Posterior vena cava (tissue), 2 donors: Measurements from ENCODE around the gene MARCHF3. TPM values are rescaled to one million over a fixed set of nuclear protein-coding genes. Genes with fewer than 3 reads are reported as not detected.

Experiments
- DNase-seq: peaks from one replicate; pipeline ENCODE4 v3.0.0-alpha.2; 2020; ENCODE audit warnings: low spot score
- intact Hi-C, 2 donors: fragments of 100-400 bp; cut with DNase I; formaldehyde crosslinking; loops; one replicate each; pipeline versions ENCODE4 v1.14.1 to v1.14.2; 2022 to 2023
- total RNA-seq, 2 donors: library from RNA; stranded (reverse); fragmentation: NEBNext Ultra II Directional; extraction: Animal tissue kit (Norgen Biotek cat#: 25700); gene quantifications; one replicate each; pipeline ENCODE4 v1.2.1, GENCODE V29; 2021
- donor health status: DM: yes; HTN: yes; CAD: no.
- donor health status: DM: yes; HTN: yes; CAD: no.

MARCHF3 gene
- total RNA-seq, 2 donors from 2014 or later, result 14.1 to 22.8 TPM

GRCh38 chr5:126995689-126996088, 34.7 kb downstream of the MARCHF3 start:
- no peak for DNase-seq
- intact Hi-C loops, result no loop called here

- no peak for DNase-seq
- intact Hi-C loops, result no loop called here
Observed at GRCh38 chr5:126995039-126995438, 35.3 kb downstream of the MARCHF3 start.

GRCh38 chr5:126994485-126994884, 35.9 kb downstream of the MARCHF3 start:
- no peak for DNase-seq
- intact Hi-C loops, result no loop called here

- intact Hi-C loops, result no loop called here
- DNase-seq, result no peak
Observed at GRCh38 chr5:126988021-126988569, 42.3 kb downstream of the MARCHF3 start.

- no peak for DNase-seq
- intact Hi-C loops, result no loop called here
Observed at GRCh38 chr5:126987271-126987899, 43.0 kb downstream of the MARCHF3 start.

GRCh38 chr5:126984632-126985031, 45.7 kb downstream of the MARCHF3 start:
- no peak for DNase-seq

GRCh38 chr5:126983874-126984266, 46.5 kb downstream of the MARCHF3 start:
- DNase-seq, result no peak
- intact Hi-C loops, result no loop called here

More at GRCh38 chr5:126984632-126985031, 45.7 kb downstream of the MARCHF3 start:
- intact Hi-C loops, result no loop called here

- intact Hi-C loops, result no loop called here
- no peak for DNase-seq
Observed at GRCh38 chr5:126982926-126983873, 47.2 kb downstream of the MARCHF3 start.

GRCh38 chr5:126982202-126982601, 48.2 kb downstream of the MARCHF3 start:
- intact Hi-C loops, result no loop called here
- DNase-seq, result no peak

- DNase-seq, result no peak
- intact Hi-C loops, result no loop called here
Observed at GRCh38 chr5:126981701-126982100, 48.7 kb downstream of the MARCHF3 start.

- intact Hi-C loops, result no loop called here
- no peak for DNase-seq
Observed at GRCh38 chr5:126981222-126981621, 49.1 kb downstream of the MARCHF3 start.

- intact Hi-C loops, result no loop called here
- no peak for DNase-seq
Observed at GRCh38 chr5:126978258-126978657, 52.1 kb downstream of the MARCHF3 start.

- intact Hi-C loops, result no loop called here
- DNase-seq, result no peak
Observed at GRCh38 chr5:126976520-126977172, 53.7 kb downstream of the MARCHF3 start.

- no peak for DNase-seq
- intact Hi-C loops, result no loop called here
Observed at GRCh38 chr5:126975796-126976195, 54.6 kb downstream of the MARCHF3 start.

- no peak for DNase-seq
- intact Hi-C loops, result no loop called here
Observed at GRCh38 chr5:126973193-126973592, 57.2 kb downstream of the MARCHF3 start.

GRCh38 chr5:126972062-126972895, 58.1 kb downstream of the MARCHF3 start:
- no peak for DNase-seq
- intact Hi-C loops, result no loop called here

- intact Hi-C loops, result no loop called here
- no peak for DNase-seq
Observed at GRCh38 chr5:126971455-126972031, 58.8 kb downstream of the MARCHF3 start.

GRCh38 chr5:126970517-126971017, 59.8 kb downstream of the MARCHF3 start:
- DNase-seq, result no peak
- intact Hi-C loops, result no loop called here
